NCI-H2227 treated with DMSO at 0.1 percent for 48 hours (cell line): ENCODE results near the gene ZNF385B.

Experiments used
- DNase-seq: peaks from one replicate; lab custom pipeline; 2025; lab: John Stamatoyannopoulos, UW

Gene ZNF385B

GRCh38 chr2:179855673-179856072, 5.7 kb downstream of the ZNF385B start:
- DNase-seq, result no peak

GRCh38 chr2:179854891-179855290, 6.5 kb downstream of the ZNF385B start:
- no peak for DNase-seq

- DNase-seq, result no peak
Measured at GRCh38 chr2:179853108-179853507, 8.3 kb downstream of the ZNF385B start.

GRCh38 chr2:179850188-179850587, 11.2 kb downstream of the ZNF385B start:
- DNase-seq, result no peak

- DNase-seq, result no peak
Measured at GRCh38 chr2:179849719-179850118, 11.7 kb downstream of the ZNF385B start.

- no peak for DNase-seq
Measured at GRCh38 chr2:179843541-179843940, 17.9 kb downstream of the ZNF385B start.

GRCh38 chr2:179842498-179843153, 18.8 kb downstream of the ZNF385B start:
- DNase-seq, result peak; percentile 55

- no peak for DNase-seq
Measured at GRCh38 chr2:179840840-179841239, 20.6 kb downstream of the ZNF385B start.

GRCh38 chr2:179837408-179837807, 24.0 kb downstream of the ZNF385B start:
- DNase-seq, result no peak

- DNase-seq, result no peak
Measured at GRCh38 chr2:179830043-179830787, 31.2 kb downstream of the ZNF385B start.

GRCh38 chr2:179826297-179826696, 35.1 kb downstream of the ZNF385B start:
- no peak for DNase-seq

- no peak for DNase-seq
Measured at GRCh38 chr2:179825494-179825893, 35.9 kb downstream of the ZNF385B start.

GRCh38 chr2:179824961-179825360, 36.5 kb downstream of the ZNF385B start:
- DNase-seq, result no peak

GRCh38 chr2:179822540-179822939, 38.9 kb downstream of the ZNF385B start:
- no peak for DNase-seq

- DNase-seq, result no peak
Measured at GRCh38 chr2:179818546-179818945, 42.9 kb downstream of the ZNF385B start.

GRCh38 chr2:179817181-179817841, 44.1 kb downstream of the ZNF385B start:
- DNase-seq, result no peak

GRCh38 chr2:179814050-179814449, 47.4 kb downstream of the ZNF385B start:
- DNase-seq, result no peak

GRCh38 chr2:179812501-179812900, 48.9 kb downstream of the ZNF385B start:
- DNase-seq, result no peak

- no peak for DNase-seq
Measured at GRCh38 chr2:179811042-179811441, 50.4 kb downstream of the ZNF385B start.

GRCh38 chr2:179809606-179810005, 51.8 kb downstream of the ZNF385B start:
- DNase-seq, result no peak

- no peak for DNase-seq
Measured at GRCh38 chr2:179805001-179805400, 56.4 kb downstream of the ZNF385B start.

- DNase-seq, result no peak
Measured at GRCh38 chr2:179804206-179804605, 57.2 kb downstream of the ZNF385B start.
